Colonic mucosa (tissue), 4 donors: Measurements from ENCODE around the gene ANG. TPM values are rescaled to one million over a fixed set of nuclear protein-coding genes. Genes with fewer than 3 reads are reported as not detected.

Experiments used
- DNase-seq: peaks from one replicate; pipeline ENCODE4 v3.0.0-alpha.2; 2020
- H3K27ac ChIP-seq: fragments of 200-600 bp; one replicate; pipeline ENCODE4 v1.8.0; 2021
- H3K27me3 ChIP-seq: fragments of 200-600 bp; one replicate; pipeline ENCODE4 v1.8.0; 2021
- H3K36me3 ChIP-seq: fragments of 200-600 bp; one replicate; pipeline ENCODE4 v1.8.0; 2021
- H3K4me1 ChIP-seq: fragments of 200-600 bp; one replicate; pipeline ENCODE4 v1.8.0; 2021; ENCODE audit warnings: mild to moderate bottlenecking
- H3K4me3 ChIP-seq: fragments of 200-600 bp; one replicate; pipeline ENCODE4 v1.8.0; 2021
- H3K9ac ChIP-seq, 2 donors: one replicate each; pipeline ENCODE4 v1.7.0; 2013; ENCODE audit warnings: control low read depth in 2 of 2, low read depth in 2 of 2, low read length in 2 of 2
- H3K9me3 ChIP-seq: fragments of 200-600 bp; one replicate; pipeline ENCODE4 v1.8.0; 2021
- intact Hi-C: fragments of 100-400 bp; cut with DNase I; formaldehyde crosslinking; loops from one replicate; pipeline ENCODE4 v1.14.1; 2022
- total RNA-seq, 2 donors: library from RNA; stranded (reverse); fragmentation: NEBNext Ultra II Directional in 1 of 2; extraction: Animal tissue kit (Norgen Biotek cat#: 25700) in 1 of 2; gene quantifications; one replicate each; pipeline ENCODE4 v1.2.1, GENCODE V29; 2021
- TF ChIP-seq, protein P1 (sequence below): fragments of 200-600 bp; IDR thresholded peaks from one replicate; pipeline ENCODE4 v1.8.0; 2022; ENCODE audit warnings: antibody characterized with exemption, mild to moderate bottlenecking
- donor health status: healthy.
- donor health status: DM: no; HTN: no; CAD: no.
- donor health status: DM: no; HTN: no; CAD: no.

Gene ANG
- total RNA-seq, 2 donors from 2014 or later = 50.0 to 73.6 TPM

DNA sequence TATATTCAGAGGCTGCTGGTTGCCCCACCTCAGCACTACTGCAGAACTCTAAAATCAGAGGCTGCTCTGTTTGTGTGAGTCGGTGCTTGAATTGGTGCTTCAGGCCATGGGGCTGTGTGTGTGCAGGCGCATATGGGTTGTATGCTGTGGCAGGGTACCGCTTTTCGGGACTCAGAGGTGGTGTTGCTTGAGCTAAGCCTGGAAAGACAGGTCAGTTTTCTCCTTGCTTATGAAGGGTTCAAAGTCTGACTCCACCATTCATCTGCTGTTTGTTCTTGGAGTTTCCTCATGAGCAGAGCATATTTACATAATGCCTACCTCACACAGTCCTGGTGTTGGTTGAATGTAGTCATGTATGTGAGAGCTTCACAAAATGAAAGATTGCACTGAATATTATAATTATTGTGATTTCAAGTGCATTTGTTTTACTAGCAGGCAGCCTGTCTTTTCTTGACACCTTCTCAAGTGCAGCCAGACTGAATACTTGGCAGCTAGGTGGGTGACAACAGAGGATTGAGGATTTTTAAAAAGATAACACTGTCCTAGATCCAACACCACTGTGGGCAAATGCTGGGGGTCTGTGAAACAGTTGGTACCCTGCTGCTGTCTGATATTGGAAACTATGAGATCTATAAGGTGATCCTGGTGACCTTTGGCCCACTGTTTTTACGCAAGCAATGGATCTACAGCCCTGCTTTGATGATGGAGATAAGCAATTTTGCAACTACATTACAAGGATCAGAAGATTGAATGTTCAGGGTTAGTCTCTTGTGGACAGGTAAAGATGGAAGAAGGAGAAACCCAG, 1.0 kb upstream of the ANG start:
- peak overlapping the region; percentile 100 for H3K27ac ChIP-seq
- DNase-seq = peak; percentile 65
- H3K4me1 ChIP-seq = peaks cover 4% of the 10 kb centered on the region
- TF ChIP-seq, protein P1, sequence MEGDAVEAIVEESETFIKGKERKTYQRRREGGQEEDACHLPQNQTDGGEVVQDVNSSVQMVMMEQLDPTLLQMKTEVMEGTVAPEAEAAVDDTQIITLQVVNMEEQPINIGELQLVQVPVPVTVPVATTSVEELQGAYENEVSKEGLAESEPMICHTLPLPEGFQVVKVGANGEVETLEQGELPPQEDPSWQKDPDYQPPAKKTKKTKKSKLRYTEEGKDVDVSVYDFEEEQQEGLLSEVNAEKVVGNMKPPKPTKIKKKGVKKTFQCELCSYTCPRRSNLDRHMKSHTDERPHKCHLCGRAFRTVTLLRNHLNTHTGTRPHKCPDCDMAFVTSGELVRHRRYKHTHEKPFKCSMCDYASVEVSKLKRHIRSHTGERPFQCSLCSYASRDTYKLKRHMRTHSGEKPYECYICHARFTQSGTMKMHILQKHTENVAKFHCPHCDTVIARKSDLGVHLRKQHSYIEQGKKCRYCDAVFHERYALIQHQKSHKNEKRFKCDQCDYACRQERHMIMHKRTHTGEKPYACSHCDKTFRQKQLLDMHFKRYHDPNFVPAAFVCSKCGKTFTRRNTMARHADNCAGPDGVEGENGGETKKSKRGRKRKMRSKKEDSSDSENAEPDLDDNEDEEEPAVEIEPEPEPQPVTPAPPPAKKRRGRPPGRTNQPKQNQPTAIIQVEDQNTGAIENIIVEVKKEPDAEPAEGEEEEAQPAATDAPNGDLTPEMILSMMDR = no peak
- H3K9ac ChIP-seq = peak overlapping the region in 1 of 2 donors; percentile 75
- intact Hi-C loops = loop anchor here (10.0 kb wide), 2 partner anchors 223 to 273 kb away; partner anchors contain the start of genes PIP4P1, PNP and TEP1
- peak overlapping the region; percentile 3 for H3K4me3 ChIP-seq
- no peaks in the 10 kb centered on the region for H3K36me3 ChIP-seq
- H3K27me3 ChIP-seq = no peaks in the 10 kb centered on the region
- no peaks in the 10 kb centered on the region for H3K9me3 ChIP-seq

DNA sequence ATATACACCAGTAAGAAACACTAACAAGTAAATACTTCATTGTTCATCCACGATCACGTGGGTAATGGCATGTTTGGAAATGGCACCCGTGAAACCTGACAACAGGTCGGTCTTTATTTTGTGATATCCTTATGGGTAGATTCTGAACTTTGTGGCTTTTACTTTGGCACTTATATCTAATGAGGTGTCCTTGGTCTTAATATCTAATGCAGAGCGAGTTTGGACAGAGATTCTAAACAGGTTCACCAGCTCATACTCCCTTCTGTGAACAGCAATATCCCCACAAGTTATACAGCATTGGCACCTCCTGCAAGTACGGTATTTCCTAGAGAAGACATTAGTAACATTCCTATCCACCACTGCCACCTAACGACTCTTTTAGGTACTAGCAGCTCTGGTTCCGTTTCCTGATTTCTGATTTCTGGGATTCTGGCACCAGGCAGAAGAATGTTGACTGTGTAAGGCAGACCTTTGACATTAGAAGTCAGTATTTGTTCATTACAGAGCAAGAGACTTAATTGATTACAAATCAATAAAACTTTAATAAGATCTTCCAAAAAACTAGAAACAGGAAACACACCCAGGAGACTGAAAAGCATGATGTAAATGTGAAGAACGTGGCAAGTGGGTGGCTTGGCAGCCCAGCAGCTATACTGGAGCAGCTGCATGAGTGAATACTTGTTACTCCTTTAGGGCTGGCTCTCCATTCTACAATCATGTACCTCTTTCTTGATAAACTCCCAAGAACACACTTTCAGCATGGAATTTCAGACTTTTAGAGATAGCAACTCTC, 2.5 kb downstream of the ANG start:
- Histone ChIP-seq H3K9ac (peak overlapping the region in 1 of 2 donors; percentile 36), H3K4me1 (peaks cover 4% of the 10 kb centered on the region), H3K27me3 (no peaks in the 10 kb centered on the region), H3K9me3 (no peaks in the 10 kb centered on the region), H3K27ac (no peak overlapping the region), H3K4me3 (no peak overlapping the region), H3K36me3 (no peaks in the 10 kb centered on the region)
- intact Hi-C loops = loop anchor here (5.0 to 10.0 kb wide), 4 partner anchors 34 to 364 kb away; no protein-coding TSS in a partner anchor
- DNase-seq = peak; percentile 75
- TF ChIP-seq, protein P1 = peak; percentile 88

GRCh38 chr14:20692116-20692751, 3.7 kb downstream of the ANG start:
- Histone ChIP-seq H3K27ac (no peak overlapping the region), H3K4me3 (no peak overlapping the region)
- intact Hi-C loops = loop anchor here (5.0 to 10.0 kb wide), 4 partner anchors 35 to 365 kb away; no protein-coding TSS in a partner anchor

GRCh38 chr14:20696764-20697163, 8.2 kb downstream of the ANG start:
- Histone ChIP-seq H3K27ac (no peak overlapping the region), H3K9me3 (no peaks in the 10 kb centered on the region), H3K4me1 (no peaks in the 10 kb centered on the region), H3K9ac (no peak overlapping the region), H3K27me3 (no peaks in the 10 kb centered on the region), H3K36me3 (no peaks in the 10 kb centered on the region), H3K4me3 (no peak overlapping the region)
- TF ChIP-seq, protein P1 = no peak
- no peak for DNase-seq
- intact Hi-C loops = loop anchor here (5.0 to 10.0 kb wide), 3 partner anchors 161 to 278 kb away; no protein-coding TSS in a partner anchor

More at GRCh38 chr14:20692116-20692751, 3.7 kb downstream of the ANG start:
- TF ChIP-seq, protein P1 = no peak
- Histone ChIP-seq H3K4me1 (peaks cover 4% of the 10 kb centered on the region), H3K36me3 (no peaks in the 10 kb centered on the region), H3K27me3 (no peaks in the 10 kb centered on the region), H3K9ac (no peak overlapping the region), H3K9me3 (no peaks in the 10 kb centered on the region)
- DNase-seq = no peak
